Adrenal gland (tissue), 5 donors: ENCODE measurements around the gene CADM4.

ENCODE experiments used
- POLR2A ChIP-seq, 2 donors: fragments of 450-650 bp; IDR thresholded peaks; one replicate each; pipeline ENCODE4 v1.6.1; 2017; ENCODE audit warnings: antibody characterized with exemption in 2 of 2, mild to moderate bottlenecking in 2 of 2, moderate library complexity in 1 of 2
- TF ChIP-seq, protein P1 (sequence below), 6 experiments: fragments of 450-650 bp in 4 of 6; fragments of 200-600 bp in 2 of 6; sonication (generic) in 1 of 6; IDR thresholded peaks; 1 replicate in 5 of 6; 2 replicates in 1 of 6; pipeline versions ENCODE4 v1.5.1 to v1.8.0; 2016 to 2021; ENCODE audit warnings: antibody characterized with exemption in 6 of 6, mild to moderate bottlenecking in 2 of 6, moderate library complexity in 1 of 6
- donor health status: DM: no; HTN: no; CAD: no.

GRCh38 chr19:43642531-43642930 is 2.9 kb upstream of the CADM4 start:
- TF ChIP-seq, protein P1, sequence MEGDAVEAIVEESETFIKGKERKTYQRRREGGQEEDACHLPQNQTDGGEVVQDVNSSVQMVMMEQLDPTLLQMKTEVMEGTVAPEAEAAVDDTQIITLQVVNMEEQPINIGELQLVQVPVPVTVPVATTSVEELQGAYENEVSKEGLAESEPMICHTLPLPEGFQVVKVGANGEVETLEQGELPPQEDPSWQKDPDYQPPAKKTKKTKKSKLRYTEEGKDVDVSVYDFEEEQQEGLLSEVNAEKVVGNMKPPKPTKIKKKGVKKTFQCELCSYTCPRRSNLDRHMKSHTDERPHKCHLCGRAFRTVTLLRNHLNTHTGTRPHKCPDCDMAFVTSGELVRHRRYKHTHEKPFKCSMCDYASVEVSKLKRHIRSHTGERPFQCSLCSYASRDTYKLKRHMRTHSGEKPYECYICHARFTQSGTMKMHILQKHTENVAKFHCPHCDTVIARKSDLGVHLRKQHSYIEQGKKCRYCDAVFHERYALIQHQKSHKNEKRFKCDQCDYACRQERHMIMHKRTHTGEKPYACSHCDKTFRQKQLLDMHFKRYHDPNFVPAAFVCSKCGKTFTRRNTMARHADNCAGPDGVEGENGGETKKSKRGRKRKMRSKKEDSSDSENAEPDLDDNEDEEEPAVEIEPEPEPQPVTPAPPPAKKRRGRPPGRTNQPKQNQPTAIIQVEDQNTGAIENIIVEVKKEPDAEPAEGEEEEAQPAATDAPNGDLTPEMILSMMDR (IDR thresholded peaks at IDR 0.05): no peak
- no peak for TF ChIP-seq POLR2A (IDR thresholded peaks at IDR 0.05)
